CD4-positive, CD25-positive, alpha-beta regulatory T cell (primary cell): ENCODE results near the gene ESR2. TPM values are rescaled to one million over a fixed set of nuclear protein-coding genes. Genes with fewer than 3 reads are reported as not detected.
A peak's percentile ranks its signal among the peaks of the same experiment; 100 is the strongest.

Source experiments
- ATAC-seq, 2 donors: fragments of 150-1000 bp; cut with Tn5 transposase; one replicate each; pipeline ENCODE4 v1.10.0; 2021; ENCODE audit warnings: low read depth in 2 of 2, moderate number of reproducible peaks in 2 of 2, moderate library complexity in 1 of 2
- DNase-seq, 3 donors: peaks; one replicate each; pipeline versions ENCODE4 v3.0.0 to v3.0.0-alpha.2; 2012 to 2022; ENCODE audit warnings: mixed read lengths in 1 of 3
- H3K27ac ChIP-seq: one replicate; pipeline ENCODE4 v1.7.0; 2013; ENCODE audit warnings: mild to moderate bottlenecking, low read length; ENCODE audit not compliant: insufficient read depth, poor library complexity, severe bottlenecking
- H3K27me3 ChIP-seq: one replicate; pipeline ENCODE4 v1.7.0; 2013; ENCODE audit warnings: low read length; ENCODE audit not compliant: control insufficient read depth, insufficient read depth
- H3K36me3 ChIP-seq: one replicate; pipeline ENCODE4 v1.7.0; 2013; ENCODE audit warnings: mild to moderate bottlenecking, low read length, moderate library complexity; ENCODE audit not compliant: control insufficient read depth, insufficient read depth
- H3K4me1 ChIP-seq: 2 replicates; pipeline ENCODE4 v1.7.0; 2013; ENCODE audit warnings: mild to moderate bottlenecking, low read length; ENCODE audit not compliant: insufficient read depth, control insufficient read depth, poor library complexity, severe bottlenecking
- H3K4me3 ChIP-seq: one replicate; pipeline ENCODE4 v1.7.0; 2013; ENCODE audit warnings: low read depth, mild to moderate bottlenecking, low read length, moderate library complexity
- H3K9me3 ChIP-seq, 2 experiments: 1 replicate in 1 of 2; 2 replicates in 1 of 2; pipeline ENCODE4 v1.7.0; 2013; ENCODE audit warnings: low read length in 2 of 2, mild to moderate bottlenecking in 1 of 2, moderate library complexity in 1 of 2; ENCODE audit not compliant: control insufficient read depth in 2 of 2
- H3K27ac Mint-ChIP-seq, 3 donors: one replicate each; pipeline ENCODE4 v1.8.0; 2020 to 2022; ENCODE audit warnings: mild to moderate bottlenecking in 3 of 3, mixed read lengths in 3 of 3, moderate library complexity in 2 of 3
- H3K27me3 Mint-ChIP-seq: one replicate; pipeline ENCODE4 v1.8.0; 2022; ENCODE audit warnings: mild to moderate bottlenecking, mixed read lengths
- H3K36me3 Mint-ChIP-seq: one replicate; pipeline ENCODE4 v1.8.0; 2020; ENCODE audit warnings: mixed read lengths
- H3K4me1 Mint-ChIP-seq, 4 donors: one replicate each; pipeline ENCODE4 v1.8.0; 2020 to 2022; ENCODE audit warnings: mixed read lengths in 4 of 4, mild to moderate bottlenecking in 1 of 4
- H3K4me3 Mint-ChIP-seq, 4 donors: one replicate each; pipeline ENCODE4 v1.8.0; 2020 to 2022; ENCODE audit warnings: mild to moderate bottlenecking in 4 of 4, mixed read lengths in 4 of 4, moderate library complexity in 3 of 4
- H3K9me3 Mint-ChIP-seq, 7 donors: one replicate each; pipeline ENCODE4 v1.8.0; 2020 to 2022; ENCODE audit warnings: mixed read lengths in 7 of 7, mild to moderate bottlenecking in 3 of 7, moderate library complexity in 2 of 7
- polyA plus RNA-seq, 4 donors: library from polyadenylated mRNA; unstranded; fragments of 300-500 nt; fragmentation: Illumina TruSeq; gene quantifications; one replicate each; pipeline ENCODE4 v1.2.3, GENCODE V29; 2021
- total RNA-seq: library from RNA; stranded (reverse); gene quantifications from one replicate; pipeline ENCODE4 v1.2.3, GENCODE V29; 2022

The ESR2 gene
- total and polyA plus RNA-seq, 5 donors from 2014 or later = 0.14 to 0.40 (median 0.18) TPM; not detected in 1

GRCh38 chr14:64114166-64114565 lies 180.0 kb downstream of the ESR2 start:
- Mint-ChIP-seq H3K4me1 (peaks cover 0 to 2% (median 0%) of the 10 kb centered on the region in 4 donors), H3K27ac (no peak overlapping the region), H3K9me3 (no peaks in the 10 kb centered on the region), H3K27me3 (no peaks in the 10 kb centered on the region), H3K36me3 (peaks cover 53% of the 10 kb centered on the region), H3K4me3 (no peak overlapping the region)
- no peaks in the 10 kb centered on the region for H3K4me1 ChIP-seq
- H3K4me3 ChIP-seq = no peak overlapping the region
- H3K27ac ChIP-seq = no peak overlapping the region
- no peaks in the 10 kb centered on the region for H3K27me3 ChIP-seq
- H3K36me3 ChIP-seq = peaks cover 79% of the 10 kb centered on the region
- no peaks in the 10 kb centered on the region for H3K9me3 ChIP-seq
- DNase-seq (no peak), ATAC-seq (no peak)

DNA sequence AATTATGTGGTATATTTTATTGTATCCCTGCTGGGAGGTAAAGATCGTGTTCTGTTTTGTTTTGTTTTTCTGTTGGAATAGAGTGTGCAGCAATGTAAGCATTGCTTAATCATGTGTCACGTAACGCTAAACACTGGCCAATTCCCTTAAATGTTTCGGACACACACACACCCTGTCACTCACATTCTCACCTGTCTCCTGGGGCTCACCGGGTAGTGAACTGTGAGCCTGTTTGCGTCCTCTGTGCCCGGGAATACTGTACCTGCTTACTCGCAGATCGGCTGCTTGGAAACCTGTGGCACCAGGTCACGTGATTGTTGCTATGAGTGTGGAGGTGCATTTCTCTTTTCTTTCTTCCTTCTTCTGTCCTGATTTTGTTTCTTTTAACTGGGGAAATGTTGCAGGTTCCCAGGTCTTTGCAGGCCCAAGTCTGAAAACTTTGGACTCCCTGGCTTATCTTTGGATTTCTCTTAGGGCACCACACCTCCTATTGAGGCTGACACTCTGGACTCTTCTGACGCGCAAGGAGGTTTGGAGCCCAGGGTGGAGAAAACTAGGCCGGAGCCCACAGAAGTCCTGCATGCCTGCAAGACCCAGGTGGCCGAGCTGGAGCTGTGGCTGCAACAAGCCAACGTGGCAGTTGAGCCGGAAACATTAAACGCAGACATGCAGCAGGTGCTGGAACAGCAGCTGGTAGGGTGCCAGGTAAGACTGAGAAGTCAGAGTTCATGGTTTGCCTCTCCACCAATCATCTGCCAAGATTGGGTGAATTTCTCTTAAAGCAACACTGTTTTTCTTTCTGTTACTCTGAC lies 181.1 kb downstream of the ESR2 start:
- Histone ChIP-seq H3K4me3 (no peak overlapping the region), H3K27me3 (no peaks in the 10 kb centered on the region), H3K27ac (no peak overlapping the region), H3K36me3 (peaks cover 82% of the 10 kb centered on the region), H3K4me1 (no peaks in the 10 kb centered on the region), H3K9me3 (no peaks in the 10 kb centered on the region)
- Mint-ChIP-seq H3K27me3 (no peaks in the 10 kb centered on the region), H3K4me1 (peaks cover 0 to 2% (median 0%) of the 10 kb centered on the region in 4 donors), H3K4me3 (no peak overlapping the region), H3K27ac (peak overlapping the region in 1 of 3 donors; percentile 7), H3K9me3 (no peaks in the 10 kb centered on the region), H3K36me3 (peaks cover 47% of the 10 kb centered on the region)
- ATAC-seq = no peak
- no peak for DNase-seq

GRCh38 chr14:64110802-64111201 lies 183.4 kb downstream of the ESR2 start:
- Histone ChIP-seq H3K4me3 (no peak overlapping the region), H3K27ac (no peak overlapping the region), H3K4me1 (no peaks in the 10 kb centered on the region), H3K36me3 (peaks cover 81% of the 10 kb centered on the region), H3K27me3 (no peaks in the 10 kb centered on the region), H3K9me3 (no peaks in the 10 kb centered on the region)
- ATAC-seq (no peak), DNase-seq (no peak)
- H3K27ac Mint-ChIP-seq = peak overlapping the region in 2 of 3 donors; percentile 18 to 45
- no peaks in the 10 kb centered on the region for H3K9me3 Mint-ChIP-seq
- H3K36me3 Mint-ChIP-seq = peaks cover 45% of the 10 kb centered on the region
- H3K27me3 Mint-ChIP-seq = no peaks in the 10 kb centered on the region
- peaks cover 0 to 2% (median 0%) of the 10 kb centered on the region in 4 donors for H3K4me1 Mint-ChIP-seq
- H3K4me3 Mint-ChIP-seq = no peak overlapping the region

DNA sequence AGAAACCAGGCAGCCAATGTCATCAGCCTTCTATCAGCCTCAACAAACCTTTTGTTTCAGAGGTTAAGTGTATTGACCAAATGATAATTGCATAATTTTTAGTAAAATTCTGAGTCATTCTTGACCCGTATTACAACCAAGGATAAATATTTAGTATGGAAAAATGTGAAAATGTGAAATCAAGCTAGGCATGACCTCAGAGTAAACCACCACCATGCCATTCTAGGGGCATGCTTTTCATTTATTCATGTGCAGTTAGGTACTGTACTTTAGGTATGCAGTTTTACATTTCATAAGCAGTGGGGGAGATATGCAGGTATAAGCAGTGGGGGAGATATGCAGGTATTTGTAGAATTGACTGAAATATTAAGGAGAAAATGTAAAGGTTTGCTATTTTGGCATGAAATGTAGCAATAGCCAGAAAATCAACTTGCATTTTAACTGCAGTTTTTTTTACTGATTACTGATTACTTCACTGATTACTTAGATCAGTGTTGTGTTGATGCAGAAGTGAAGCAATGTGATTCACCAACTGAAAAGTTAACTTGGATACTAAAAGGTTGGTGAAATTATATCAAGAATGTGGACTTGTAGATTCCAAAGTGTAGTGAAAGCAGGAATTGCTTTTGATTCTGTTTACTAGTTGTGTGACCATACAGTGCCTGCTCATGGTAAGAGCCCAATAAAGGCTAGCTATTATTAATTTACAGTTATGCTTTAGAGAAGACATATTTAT lies 184.2 kb downstream of the ESR2 start:
- H3K9me3 Mint-ChIP-seq = no peaks in the 10 kb centered on the region
- no peaks in the 10 kb centered on the region for H3K27me3 Mint-ChIP-seq

GRCh38 chr14:64107438-64107837 lies 186.7 kb downstream of the ESR2 start:
- Mint-ChIP-seq H3K27ac (no peak overlapping the region), H3K4me3 (no peak overlapping the region), H3K4me1 (no peaks in the 10 kb centered on the region), H3K27me3 (no peaks in the 10 kb centered on the region), H3K36me3 (peaks cover 48% of the 10 kb centered on the region), H3K9me3 (no peaks in the 10 kb centered on the region)
- ATAC-seq (no peak), DNase-seq (no peak)
- no peak overlapping the region for H3K27ac ChIP-seq
- no peaks in the 10 kb centered on the region for H3K27me3 ChIP-seq
- no peak overlapping the region for H3K4me3 ChIP-seq
- peaks cover 80% of the 10 kb centered on the region for H3K36me3 ChIP-seq
- no peaks in the 10 kb centered on the region for H3K4me1 ChIP-seq
- no peaks in the 10 kb centered on the region for H3K9me3 ChIP-seq

More for the DNA sequence above, 184.2 kb downstream of the ESR2 start:
- no peak for ATAC-seq
- DNase-seq = no peak
- no peaks in the 10 kb centered on the region for H3K4me1 Mint-ChIP-seq
- H3K27ac Mint-ChIP-seq = no peak overlapping the region
- no peaks in the 10 kb centered on the region for H3K27me3 ChIP-seq
- H3K27ac ChIP-seq = no peak overlapping the region
- H3K36me3 ChIP-seq = peaks cover 81% of the 10 kb centered on the region
- H3K9me3 ChIP-seq = no peaks in the 10 kb centered on the region
- no peak overlapping the region for H3K4me3 ChIP-seq
- H3K36me3 Mint-ChIP-seq = peaks cover 44% of the 10 kb centered on the region
- H3K4me1 ChIP-seq = no peaks in the 10 kb centered on the region
- no peak overlapping the region for H3K4me3 Mint-ChIP-seq

DNA sequence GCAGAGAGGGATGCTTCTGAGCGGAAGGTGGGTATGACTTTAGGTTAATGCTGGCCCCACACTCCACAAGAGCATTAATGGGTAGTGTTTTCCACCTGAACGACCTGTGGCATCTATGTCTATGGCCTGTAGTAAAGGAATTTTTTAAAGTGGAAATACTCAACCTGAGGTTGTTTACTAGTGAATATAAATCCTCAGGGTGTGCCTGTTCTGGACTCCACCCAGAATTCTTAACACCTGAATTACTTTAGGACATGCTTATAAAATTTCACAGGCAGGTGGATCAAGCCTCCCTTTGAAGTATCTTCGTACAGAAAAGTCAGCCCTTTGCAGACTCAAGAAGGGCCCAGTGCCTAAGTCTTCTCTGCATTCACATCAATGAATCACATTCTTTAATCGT lies 196.1 kb downstream of the ESR2 start:
- no peaks in the 10 kb centered on the region for H3K4me1 ChIP-seq
- Mint-ChIP-seq H3K4me1 (no peaks in the 10 kb centered on the region), H3K27ac (peak overlapping the region in 2 of 3 donors; percentile 46 to 47), H3K27me3 (no peaks in the 10 kb centered on the region), H3K4me3 (no peak overlapping the region), H3K36me3 (peaks cover 53% of the 10 kb centered on the region), H3K9me3 (peaks cover 0 to 3% (median 2%) of the 10 kb centered on the region in 7 donors)
- no peak for DNase-seq
- no peaks in the 10 kb centered on the region for H3K9me3 ChIP-seq
- no peak overlapping the region for H3K4me3 ChIP-seq
- H3K27ac ChIP-seq = no peak overlapping the region
- H3K36me3 ChIP-seq = peaks cover 84% of the 10 kb centered on the region
- no peak for ATAC-seq
- no peaks in the 10 kb centered on the region for H3K27me3 ChIP-seq

- H3K27ac Mint-ChIP-seq = peak overlapping the region in 1 of 3 donors; percentile 20
- H3K4me1 Mint-ChIP-seq = no peaks in the 10 kb centered on the region
- no peak for ATAC-seq
Observed at GRCh38 chr14:64095620-64096019, 198.6 kb downstream of the ESR2 start.

More at GRCh38 chr14:64095620-64096019, 198.6 kb downstream of the ESR2 start:
- Histone ChIP-seq H3K4me1 (no peaks in the 10 kb centered on the region), H3K36me3 (peaks cover 84% of the 10 kb centered on the region), H3K9me3 (no peaks in the 10 kb centered on the region), H3K27me3 (no peaks in the 10 kb centered on the region), H3K4me3 (no peak overlapping the region), H3K27ac (no peak overlapping the region)
- Mint-ChIP-seq H3K4me3 (no peak overlapping the region), H3K27me3 (no peaks in the 10 kb centered on the region), H3K9me3 (peaks cover 0 to 3% (median 0%) of the 10 kb centered on the region in 7 donors), H3K36me3 (peaks cover 61% of the 10 kb centered on the region)
- no peak for DNase-seq
